ENCODE results near the gene ARHGAP25. TPM values are rescaled to one million over a fixed set of nuclear protein-coding genes. Genes with fewer than 3 reads are reported as not detected.

The ARHGAP25 gene
- total and polyA plus RNA-seq, 4 donors: 3.5 to 7.0 (median 5.3) TPM

DNA sequence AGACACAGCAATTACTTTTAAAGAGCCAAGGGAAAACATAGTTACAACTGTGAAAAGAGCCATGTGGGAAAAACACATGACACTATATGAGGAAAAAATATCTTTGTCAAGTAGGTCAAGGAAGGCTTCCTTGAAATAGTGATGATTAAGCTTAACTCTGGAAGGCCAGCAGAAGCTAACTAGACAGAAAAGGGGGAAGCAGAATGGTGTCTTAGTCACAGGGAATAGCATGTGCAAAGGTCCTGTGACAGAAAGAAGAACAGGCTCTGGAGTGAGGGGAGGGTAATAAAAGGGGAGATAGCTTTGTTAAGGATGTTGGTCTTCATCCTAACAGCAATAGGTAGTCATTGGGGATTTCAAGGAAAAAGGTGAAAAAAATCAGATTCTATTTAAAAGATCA, 64.0 kb downstream of the ARHGAP25 start:
- H3K4me3 ChIP-seq (ENCODE audit: low read depth in 1 of 3, low read length in 3 of 3): no peak overlapping the region
- H3K9me3 ChIP-seq (ENCODE audit: control insufficient read depth in 4 of 4, low read length in 3 of 4): no peaks in the 10 kb centered on the region
- H3K4me1 ChIP-seq (ENCODE audit: control insufficient read depth in 4 of 4, insufficient read depth in 4 of 4, low read length in 3 of 4): no peaks in the 10 kb centered on the region
- H3K27me3 ChIP-seq (ENCODE audit: control insufficient read depth in 4 of 4, insufficient read depth in 4 of 4, low read length in 3 of 4): no peaks in the 10 kb centered on the region
- no peak for DNase-seq (ENCODE audit: low spot score)
- no peak overlapping the region for H3K27ac ChIP-seq (ENCODE audit: low read depth in 1 of 2, low read length in 2 of 2)
- TF ChIP-seq ATF3 (IDR thresholded peaks at IDR 0.05) (no peak), SP1 (IDR thresholded peaks at IDR 0.05) (no peak), RAD21 (IDR thresholded peaks at IDR 0.05) (no peak), JUND (IDR thresholded peaks at IDR 0.05) (no peak), NR2F2 (IDR thresholded peaks at IDR 0.05) (no peak), EGR1 (IDR thresholded peaks at IDR 0.05; ENCODE audit: low read depth in 2 of 2) (no peak), ZBTB33 (IDR thresholded peaks at IDR 0.05) (no peak), GABPA (IDR thresholded peaks at IDR 0.05 in 1 of 2, conservative IDR thresholded peaks at IDR 0.05 in 1 of 2) (no peak), YY1 (IDR thresholded peaks at IDR 0.05) (no peak), HNF4A (conservative IDR thresholded peaks at IDR 0.05) (no peak), FOXA1 (IDR thresholded peaks at IDR 0.05) (no peak), TAF1 (conservative IDR thresholded peaks at IDR 0.05) (no peak), HNF4G (IDR thresholded peaks at IDR 0.05) (no peak), FOXA2 (IDR thresholded peaks at IDR 0.05) (no peak), RXRA (IDR thresholded peaks at IDR 0.05) (no peak)
- TF ChIP-seq, protein P1, sequence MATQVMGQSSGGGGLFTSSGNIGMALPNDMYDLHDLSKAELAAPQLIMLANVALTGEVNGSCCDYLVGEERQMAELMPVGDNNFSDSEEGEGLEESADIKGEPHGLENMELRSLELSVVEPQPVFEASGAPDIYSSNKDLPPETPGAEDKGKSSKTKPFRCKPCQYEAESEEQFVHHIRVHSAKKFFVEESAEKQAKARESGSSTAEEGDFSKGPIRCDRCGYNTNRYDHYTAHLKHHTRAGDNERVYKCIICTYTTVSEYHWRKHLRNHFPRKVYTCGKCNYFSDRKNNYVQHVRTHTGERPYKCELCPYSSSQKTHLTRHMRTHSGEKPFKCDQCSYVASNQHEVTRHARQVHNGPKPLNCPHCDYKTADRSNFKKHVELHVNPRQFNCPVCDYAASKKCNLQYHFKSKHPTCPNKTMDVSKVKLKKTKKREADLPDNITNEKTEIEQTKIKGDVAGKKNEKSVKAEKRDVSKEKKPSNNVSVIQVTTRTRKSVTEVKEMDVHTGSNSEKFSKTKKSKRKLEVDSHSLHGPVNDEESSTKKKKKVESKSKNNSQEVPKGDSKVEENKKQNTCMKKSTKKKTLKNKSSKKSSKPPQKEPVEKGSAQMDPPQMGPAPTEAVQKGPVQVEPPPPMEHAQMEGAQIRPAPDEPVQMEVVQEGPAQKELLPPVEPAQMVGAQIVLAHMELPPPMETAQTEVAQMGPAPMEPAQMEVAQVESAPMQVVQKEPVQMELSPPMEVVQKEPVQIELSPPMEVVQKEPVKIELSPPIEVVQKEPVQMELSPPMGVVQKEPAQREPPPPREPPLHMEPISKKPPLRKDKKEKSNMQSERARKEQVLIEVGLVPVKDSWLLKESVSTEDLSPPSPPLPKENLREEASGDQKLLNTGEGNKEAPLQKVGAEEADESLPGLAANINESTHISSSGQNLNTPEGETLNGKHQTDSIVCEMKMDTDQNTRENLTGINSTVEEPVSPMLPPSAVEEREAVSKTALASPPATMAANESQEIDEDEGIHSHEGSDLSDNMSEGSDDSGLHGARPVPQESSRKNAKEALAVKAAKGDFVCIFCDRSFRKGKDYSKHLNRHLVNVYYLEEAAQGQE (IDR thresholded peaks at IDR 0.05): no peak
- TF ChIP-seq, protein P2, sequence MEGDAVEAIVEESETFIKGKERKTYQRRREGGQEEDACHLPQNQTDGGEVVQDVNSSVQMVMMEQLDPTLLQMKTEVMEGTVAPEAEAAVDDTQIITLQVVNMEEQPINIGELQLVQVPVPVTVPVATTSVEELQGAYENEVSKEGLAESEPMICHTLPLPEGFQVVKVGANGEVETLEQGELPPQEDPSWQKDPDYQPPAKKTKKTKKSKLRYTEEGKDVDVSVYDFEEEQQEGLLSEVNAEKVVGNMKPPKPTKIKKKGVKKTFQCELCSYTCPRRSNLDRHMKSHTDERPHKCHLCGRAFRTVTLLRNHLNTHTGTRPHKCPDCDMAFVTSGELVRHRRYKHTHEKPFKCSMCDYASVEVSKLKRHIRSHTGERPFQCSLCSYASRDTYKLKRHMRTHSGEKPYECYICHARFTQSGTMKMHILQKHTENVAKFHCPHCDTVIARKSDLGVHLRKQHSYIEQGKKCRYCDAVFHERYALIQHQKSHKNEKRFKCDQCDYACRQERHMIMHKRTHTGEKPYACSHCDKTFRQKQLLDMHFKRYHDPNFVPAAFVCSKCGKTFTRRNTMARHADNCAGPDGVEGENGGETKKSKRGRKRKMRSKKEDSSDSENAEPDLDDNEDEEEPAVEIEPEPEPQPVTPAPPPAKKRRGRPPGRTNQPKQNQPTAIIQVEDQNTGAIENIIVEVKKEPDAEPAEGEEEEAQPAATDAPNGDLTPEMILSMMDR (IDR thresholded peaks at IDR 0.05; ENCODE audit: low read depth, low read length, missing input control): no peak
- H3K9ac ChIP-seq (ENCODE audit: low read depth in 1 of 2, low read length in 2 of 2): no peak overlapping the region
- no peaks in the 10 kb centered on the region for H3K36me3 ChIP-seq (ENCODE audit: control insufficient read depth in 4 of 4, insufficient read depth in 3 of 4, low read depth in 1 of 4, low read length in 3 of 4)
